Mesothelial cell of epicardium (in vitro differentiated cells): ENCODE results near the gene TSSC4. TPM values are rescaled to one million over a fixed set of nuclear protein-coding genes. Genes with fewer than 3 reads are reported as not detected.
A peak's percentile ranks its signal among the peaks of the same experiment; 100 is the strongest.

Source experiments
- DNase-seq, 2 experiments: peaks; one replicate each; pipeline ENCODE4 v3.0.0; 2021; ENCODE audit warnings: low spot score in 2 of 2; ENCODE audit not compliant: unreplicated experiment in 2 of 2
- H3K27ac Mint-ChIP-seq: 2 replicates; pipeline ENCODE4 v1.8.0; 2021; ENCODE audit warnings: mixed read lengths
- H3K27me3 Mint-ChIP-seq: 2 replicates; pipeline ENCODE4 v1.8.0; 2021; ENCODE audit warnings: low read depth, mixed read lengths
- H3K36me3 Mint-ChIP-seq: 2 replicates; pipeline ENCODE4 v1.8.0; 2021; ENCODE audit warnings: mixed read lengths
- H3K4me1 Mint-ChIP-seq: 2 replicates; pipeline ENCODE4 v1.8.0; 2021; ENCODE audit warnings: mixed read lengths
- H3K4me3 Mint-ChIP-seq: 2 replicates; pipeline ENCODE4 v1.8.0; 2021; ENCODE audit warnings: mild to moderate bottlenecking, moderate library complexity, mixed read lengths
- H3K9me3 Mint-ChIP-seq: 2 replicates; pipeline ENCODE4 v1.8.0; 2021; ENCODE audit warnings: mixed read lengths
- CTCF ChIP-seq: fragments of 200-600 bp; sonication (generic); IDR thresholded peaks from one replicate; pipeline ENCODE4 v1.5.0; 2021; ENCODE audit warnings: antibody characterized with exemption; ENCODE audit not compliant: unreplicated experiment
- total RNA-seq: library from RNA; stranded (reverse); gene quantifications from 3 replicates; pipeline ENCODE4 v1.2.1, GENCODE V29; 2021

Gene TSSC4
- total RNA-seq, 1 donor from 2014 or later: 79.3 TPM

- Mint-ChIP-seq H3K9me3 (no peaks in the 10 kb centered on the region), H3K4me3 (no peak overlapping the region), H3K36me3 (no peaks in the 10 kb centered on the region), H3K4me1 (no peaks in the 10 kb centered on the region), H3K27me3 (peaks cover 2% of the 10 kb centered on the region), H3K27ac (no peak overlapping the region)
- no peak for DNase-seq
- TF ChIP-seq CTCF: no peak
These were observed 26.4 kb downstream of the TSSC4 start for GRCh38 chr11:2426826-2427521.

- no peaks in the 10 kb centered on the region for H3K4me1 Mint-ChIP-seq
- no peak for TF ChIP-seq CTCF
- no peak for DNase-seq
- H3K27ac Mint-ChIP-seq: no peak overlapping the region
- no peak overlapping the region for H3K4me3 Mint-ChIP-seq
- peaks cover 2% of the 10 kb centered on the region for H3K27me3 Mint-ChIP-seq
- H3K9me3 Mint-ChIP-seq: no peaks in the 10 kb centered on the region
- H3K36me3 Mint-ChIP-seq: no peaks in the 10 kb centered on the region
These were observed 27.3 kb downstream of the TSSC4 start for GRCh38 chr11:2427721-2428321.

- Mint-ChIP-seq H3K4me3 (no peak overlapping the region), H3K4me1 (no peaks in the 10 kb centered on the region), H3K27ac (no peak overlapping the region), H3K36me3 (no peaks in the 10 kb centered on the region), H3K27me3 (peaks cover 2% of the 10 kb centered on the region), H3K9me3 (no peaks in the 10 kb centered on the region)
- TF ChIP-seq CTCF: peak; percentile 75
- DNase-seq: peak; percentile 63 to 85
These were observed 27.8 kb downstream of the TSSC4 start for GRCh38 chr11:2428322-2428795.

- TF ChIP-seq CTCF: no peak
- Mint-ChIP-seq H3K9me3 (no peaks in the 10 kb centered on the region), H3K4me1 (no peaks in the 10 kb centered on the region), H3K36me3 (no peaks in the 10 kb centered on the region), H3K27me3 (peaks cover 5% of the 10 kb centered on the region), H3K4me3 (no peak overlapping the region), H3K27ac (no peak overlapping the region)
- no peak for DNase-seq
These were observed 30.8 kb downstream of the TSSC4 start for GRCh38 chr11:2431395-2431794.

GRCh38 chr11:2432171-2432621 lies 31.6 kb downstream of the TSSC4 start:
- Mint-ChIP-seq H3K9me3 (no peaks in the 10 kb centered on the region), H3K4me3 (no peak overlapping the region), H3K27ac (no peak overlapping the region), H3K27me3 (peaks cover 10% of the 10 kb centered on the region), H3K4me1 (no peaks in the 10 kb centered on the region), H3K36me3 (no peaks in the 10 kb centered on the region)
- no peak for TF ChIP-seq CTCF
- no peak for DNase-seq
